ENCODE data around the gene SAMD3. TPM values are rescaled to one million over a fixed set of nuclear protein-coding genes. Genes with fewer than 3 reads are reported as not detected.

The SAMD3 gene
- polyA plus RNA-seq, 1 of the 3 experiments (the other 2 are of a cell fraction), result 16.0 TPM

DNA sequence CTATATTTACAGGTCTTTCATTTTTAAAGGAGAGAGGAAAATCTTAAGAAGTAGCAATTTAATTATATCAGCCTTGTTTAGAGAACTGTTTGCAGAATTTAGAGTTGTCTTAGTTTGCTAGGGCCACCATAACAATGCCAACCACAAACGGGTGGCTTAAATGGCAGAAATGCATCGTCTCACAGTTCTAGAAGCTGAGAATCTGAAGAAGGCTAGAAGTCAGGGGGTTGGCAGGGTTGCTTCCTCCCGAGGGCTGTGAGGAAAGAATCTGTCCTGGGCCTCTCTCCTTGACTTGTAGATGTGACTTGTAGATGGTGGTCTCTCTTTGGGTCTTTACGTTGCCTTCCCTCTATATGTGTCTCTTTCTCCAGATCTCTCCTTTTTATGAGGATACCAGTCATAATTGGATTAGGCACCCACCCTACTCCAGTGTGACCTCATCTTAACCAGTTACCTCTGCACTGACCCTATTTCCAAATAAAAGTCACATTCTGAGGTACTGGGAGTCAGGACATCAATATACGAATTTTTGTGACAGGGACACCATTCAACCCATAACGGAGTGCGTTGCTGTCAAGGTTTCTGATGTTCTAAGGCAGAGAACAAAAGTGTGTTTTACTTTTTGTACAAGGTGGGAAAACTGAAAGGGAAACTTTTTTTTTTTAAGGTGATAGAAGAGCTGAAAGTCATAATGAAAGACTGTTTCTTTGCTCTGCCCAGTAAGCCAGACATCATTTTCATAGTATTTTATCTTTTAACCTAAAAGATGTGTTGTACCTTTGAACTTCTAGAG, 84.4 kb downstream of the SAMD3 start:
- Histone ChIP-seq H3K4me3 (ENCODE audit: low read depth in 2 of 2, low read length in 1 of 2) (no peak overlapping the region), H3K4me2 (no peak overlapping the region), H3K9me2 (no peaks in the 10 kb centered on the region), H4K20me1 (ENCODE audit: insufficient read depth) (no peaks in the 10 kb centered on the region), H3K9ac (no peak overlapping the region), H3K27me3 (ENCODE audit: insufficient read depth) (no peaks in the 10 kb centered on the region), H2AFZ (ENCODE audit: low read depth) (no peak overlapping the region), H3K36me3 (replicated peaks in 1 of 2; ENCODE audit: control insufficient read depth in 1 of 2, insufficient read depth in 2 of 2, low read length in 1 of 2) (peaks cover 9 to 58% of the 10 kb centered on the region in 2 experiments), H3K79me2 (ENCODE audit: insufficient read depth) (no peaks in the 10 kb centered on the region), H3F3A (replicated peaks; ENCODE audit: insufficient read depth) (peaks cover 4% of the 10 kb centered on the region), H3K27ac (ENCODE audit: low read depth in 2 of 2, low read length in 1 of 2) (no peak overlapping the region), H3K4me1 (ENCODE audit: control insufficient read depth in 1 of 2, insufficient read depth in 2 of 2, low read depth in 1 of 2, low read length in 1 of 2) (no peaks in the 10 kb centered on the region), H3K9me3 (no peaks in the 10 kb centered on the region)
- TF ChIP-seq SIN3A (IDR thresholded peaks at IDR 0.05; ENCODE audit: borderline replicate concordance, low read depth, low read length) (no peak), GABPA (IDR thresholded peaks at IDR 0.05; ENCODE audit: low read depth) (no peak), MEF2A (IDR thresholded peaks at IDR 0.05; ENCODE audit: borderline replicate concordance, low read depth) (no peak), MXI1 (IDR thresholded peaks at IDR 0.05; ENCODE audit: low read depth, low read length) (no peak), NFIC (IDR thresholded peaks at IDR 0.05; ENCODE audit: borderline replicate concordance) (no peak), NRF1 (IDR thresholded peaks at IDR 0.05; ENCODE audit: low read depth, low read length) (no peak), ELF1 (IDR thresholded peaks at IDR 0.05) (no peak), FOXM1 (IDR thresholded peaks at IDR 0.05; ENCODE audit: low read depth) (no peak), POLR2AphosphoS5 (IDR thresholded peaks at IDR 0.05; ENCODE audit: low read depth, low read length) (no peak), ZBTB33 (IDR thresholded peaks at IDR 0.05; ENCODE audit: borderline replicate concordance, low read depth) (no peak), TEAD4 (IDR thresholded peaks at IDR 0.05; ENCODE audit: borderline replicate concordance, insufficient read depth) (no peak), JUND (IDR thresholded peaks at IDR 0.05) (no peak), EZH2phosphoT487 (IDR thresholded peaks at IDR 0.05; ENCODE audit: borderline replicate concordance, low read depth) (no peak), GATA2 (CRISPR knock-in tag; IDR thresholded peaks at IDR 0.05) (no peak), TCF12 (IDR thresholded peaks at IDR 0.05) (no peak), MAX (IDR thresholded peaks at IDR 0.05; ENCODE audit: low read depth) (no peak), REST (IDR thresholded peaks at IDR 0.05; ENCODE audit: low read depth, low read length) (no peak)
- TF ChIP-seq, protein P1, sequence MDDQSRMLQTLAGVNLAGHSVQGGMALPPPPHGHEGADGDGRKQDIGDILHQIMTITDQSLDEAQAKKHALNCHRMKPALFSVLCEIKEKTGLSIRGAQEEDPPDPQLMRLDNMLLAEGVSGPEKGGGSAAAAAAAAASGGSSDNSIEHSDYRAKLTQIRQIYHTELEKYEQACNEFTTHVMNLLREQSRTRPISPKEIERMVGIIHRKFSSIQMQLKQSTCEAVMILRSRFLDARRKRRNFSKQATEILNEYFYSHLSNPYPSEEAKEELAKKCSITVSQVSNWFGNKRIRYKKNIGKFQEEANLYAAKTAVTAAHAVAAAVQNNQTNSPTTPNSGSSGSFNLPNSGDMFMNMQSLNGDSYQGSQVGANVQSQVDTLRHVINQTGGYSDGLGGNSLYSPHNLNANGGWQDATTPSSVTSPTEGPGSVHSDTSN (IDR thresholded peaks at IDR 0.05), result no peak
- TF ChIP-seq, protein P2, sequence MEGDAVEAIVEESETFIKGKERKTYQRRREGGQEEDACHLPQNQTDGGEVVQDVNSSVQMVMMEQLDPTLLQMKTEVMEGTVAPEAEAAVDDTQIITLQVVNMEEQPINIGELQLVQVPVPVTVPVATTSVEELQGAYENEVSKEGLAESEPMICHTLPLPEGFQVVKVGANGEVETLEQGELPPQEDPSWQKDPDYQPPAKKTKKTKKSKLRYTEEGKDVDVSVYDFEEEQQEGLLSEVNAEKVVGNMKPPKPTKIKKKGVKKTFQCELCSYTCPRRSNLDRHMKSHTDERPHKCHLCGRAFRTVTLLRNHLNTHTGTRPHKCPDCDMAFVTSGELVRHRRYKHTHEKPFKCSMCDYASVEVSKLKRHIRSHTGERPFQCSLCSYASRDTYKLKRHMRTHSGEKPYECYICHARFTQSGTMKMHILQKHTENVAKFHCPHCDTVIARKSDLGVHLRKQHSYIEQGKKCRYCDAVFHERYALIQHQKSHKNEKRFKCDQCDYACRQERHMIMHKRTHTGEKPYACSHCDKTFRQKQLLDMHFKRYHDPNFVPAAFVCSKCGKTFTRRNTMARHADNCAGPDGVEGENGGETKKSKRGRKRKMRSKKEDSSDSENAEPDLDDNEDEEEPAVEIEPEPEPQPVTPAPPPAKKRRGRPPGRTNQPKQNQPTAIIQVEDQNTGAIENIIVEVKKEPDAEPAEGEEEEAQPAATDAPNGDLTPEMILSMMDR (IDR thresholded peaks at IDR 0.05), result no peak
- TF ChIP-seq, protein P3, sequence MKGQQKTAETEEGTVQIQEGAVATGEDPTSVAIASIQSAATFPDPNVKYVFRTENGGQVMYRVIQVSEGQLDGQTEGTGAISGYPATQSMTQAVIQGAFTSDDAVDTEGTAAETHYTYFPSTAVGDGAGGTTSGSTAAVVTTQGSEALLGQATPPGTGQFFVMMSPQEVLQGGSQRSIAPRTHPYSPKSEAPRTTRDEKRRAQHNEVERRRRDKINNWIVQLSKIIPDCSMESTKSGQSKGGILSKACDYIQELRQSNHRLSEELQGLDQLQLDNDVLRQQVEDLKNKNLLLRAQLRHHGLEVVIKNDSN (IDR thresholded peaks at IDR 0.05; ENCODE audit: borderline replicate concordance, low read depth), result no peak
- ChIA-PET POLR2A (no interaction called here), CTCF (no interaction called here)
- DNase-seq, result no peak
- WGBS (ENCODE audit: low lambda C conversion rate), result 71% methylated on average over 7 of the region's 7 CpGs
